MM.1S (cell line): ENCODE data around the gene DNAH10.

Source experiments
- DNase-seq: peaks from one replicate; pipeline ENCODE4 v3.0.0-alpha.2; 2015
- H2AFZ ChIP-seq: fragments of 300-600 bp; sonication (generic); 2 replicates; pipeline ENCODE4 v1.6.0; 2016; ENCODE audit warnings: antibody characterized with exemption, low read length
- H3F3A ChIP-seq: fragments of 300-600 bp; sonication (generic); 2 replicates; pipeline ENCODE4 v1.6.1; 2016; ENCODE audit warnings: mild to moderate bottlenecking, antibody characterized with exemption, low read length, moderate library complexity, mixed read lengths; ENCODE audit not compliant: insufficient read depth
- H3K27ac ChIP-seq: fragments of 300-600 bp; sonication (generic); 2 replicates; pipeline ENCODE4 v1.5.1; 2016; ENCODE audit warnings: mild to moderate bottlenecking, low read length
- H3K27me3 ChIP-seq: fragments of 300-600 bp; sonication (generic); replicated peaks from 2 replicates; pipeline ENCODE4 v1.6.0; 2016; ENCODE audit warnings: low read length; ENCODE audit not compliant: insufficient read depth
- H3K36me3 ChIP-seq: fragments of 300-600 bp; sonication (generic); replicated peaks from 2 replicates; pipeline ENCODE4 v1.6.1; 2016; ENCODE audit warnings: mild to moderate bottlenecking, low read length, mixed read lengths; ENCODE audit not compliant: insufficient read depth
- H3K4me1 ChIP-seq: fragments of 300-600 bp; sonication (generic); 2 replicates; pipeline ENCODE4 v1.6.1; 2016; ENCODE audit warnings: low read length, mixed read lengths
- H3K4me2 ChIP-seq: fragments of 300-600 bp; sonication (generic); 2 replicates; pipeline ENCODE4 v1.6.0; 2016; ENCODE audit warnings: low read depth, low read length
- H3K4me3 ChIP-seq: fragments of 300-600 bp; sonication (generic); 2 replicates; pipeline ENCODE4 v1.5.1; 2016; ENCODE audit warnings: low read length, mixed read lengths
- H3K79me2 ChIP-seq: fragments of 300-600 bp; sonication (generic); 2 replicates; pipeline ENCODE4 v1.6.1; 2016; ENCODE audit warnings: mixed run types, low read length, mixed read lengths
- H3K9ac ChIP-seq: fragments of 300-600 bp; sonication (generic); 2 replicates; pipeline ENCODE4 v1.6.1; 2016; ENCODE audit warnings: low read length, mixed read lengths
- H3K9me2 ChIP-seq: fragments of 300-600 bp; sonication (generic); replicated peaks from 2 replicates; pipeline ENCODE4 v1.6.1; 2016; ENCODE audit warnings: mild to moderate bottlenecking, low read length, mixed read lengths; ENCODE audit not compliant: insufficient read depth
- H3K9me3 ChIP-seq: fragments of 300-600 bp; sonication (generic); replicated peaks from 2 replicates; pipeline ENCODE4 v1.6.1; 2016; ENCODE audit warnings: mild to moderate bottlenecking, low read length, mixed read lengths; ENCODE audit not compliant: insufficient read depth
- H4K20me1 ChIP-seq: fragments of 300-600 bp; sonication (generic); 2 replicates; pipeline ENCODE4 v1.6.1; 2016; ENCODE audit warnings: mild to moderate bottlenecking, low read length, moderate library complexity, mixed read lengths; ENCODE audit not compliant: insufficient read depth
- EZH2 ChIP-seq: fragments of 300-600 bp; sonication (generic); optimal IDR thresholded peaks from 2 replicates; pipeline ENCODE3; 2017; ENCODE audit warnings: low read depth, mild to moderate bottlenecking, antibody characterized with exemption, low read length, mixed read lengths
- EZH2phosphoT487 ChIP-seq: fragments of 300-600 bp; sonication (generic); IDR thresholded peaks from 2 replicates; pipeline ENCODE4 v1.6.1; 2018; ENCODE audit warnings: antibody characterized with exemption, low read length
- TF ChIP-seq, protein P1 (sequence below): fragments of 300-600 bp; sonication (generic); IDR thresholded peaks from 2 replicates; pipeline ENCODE4 v1.5.1; 2016; ENCODE audit warnings: antibody characterized with exemption, low read length, mixed read lengths

The DNAH10 gene

DNA sequence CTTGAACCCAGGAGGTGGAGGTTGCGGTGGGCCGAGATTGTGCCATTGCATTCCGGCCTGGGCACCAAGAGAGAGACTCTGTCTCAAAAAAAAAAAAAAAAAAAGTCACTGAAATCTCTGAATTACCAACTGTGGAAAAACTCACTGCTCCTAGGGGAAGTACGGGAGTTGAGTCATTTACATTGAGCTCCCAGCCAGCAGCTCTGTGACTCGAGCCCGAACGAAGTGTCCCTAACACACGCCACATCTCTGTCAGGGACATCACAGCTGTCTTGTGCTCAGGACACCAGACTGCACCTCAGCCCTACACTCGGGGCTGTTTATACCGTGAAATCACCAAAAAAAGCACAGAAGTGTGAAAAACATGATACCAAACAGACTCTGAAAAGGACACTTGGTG lies 28.9 kb upstream of the DNAH10 start:
- Histone ChIP-seq H3K4me1 (no peaks in the 10 kb centered on the region), H4K20me1 (no peaks in the 10 kb centered on the region), H3K27me3 (no peaks in the 10 kb centered on the region), H2AFZ (no peak overlapping the region), H3K9ac (no peak overlapping the region), H3K4me2 (no peak overlapping the region), H3F3A (no peaks in the 10 kb centered on the region), H3K9me3 (no peaks in the 10 kb centered on the region), H3K79me2 (no peaks in the 10 kb centered on the region), H3K36me3 (no peaks in the 10 kb centered on the region), H3K27ac (no peak overlapping the region), H3K4me3 (no peak overlapping the region), H3K9me2 (no peaks in the 10 kb centered on the region)
- no peak for DNase-seq
- TF ChIP-seq, protein P1, sequence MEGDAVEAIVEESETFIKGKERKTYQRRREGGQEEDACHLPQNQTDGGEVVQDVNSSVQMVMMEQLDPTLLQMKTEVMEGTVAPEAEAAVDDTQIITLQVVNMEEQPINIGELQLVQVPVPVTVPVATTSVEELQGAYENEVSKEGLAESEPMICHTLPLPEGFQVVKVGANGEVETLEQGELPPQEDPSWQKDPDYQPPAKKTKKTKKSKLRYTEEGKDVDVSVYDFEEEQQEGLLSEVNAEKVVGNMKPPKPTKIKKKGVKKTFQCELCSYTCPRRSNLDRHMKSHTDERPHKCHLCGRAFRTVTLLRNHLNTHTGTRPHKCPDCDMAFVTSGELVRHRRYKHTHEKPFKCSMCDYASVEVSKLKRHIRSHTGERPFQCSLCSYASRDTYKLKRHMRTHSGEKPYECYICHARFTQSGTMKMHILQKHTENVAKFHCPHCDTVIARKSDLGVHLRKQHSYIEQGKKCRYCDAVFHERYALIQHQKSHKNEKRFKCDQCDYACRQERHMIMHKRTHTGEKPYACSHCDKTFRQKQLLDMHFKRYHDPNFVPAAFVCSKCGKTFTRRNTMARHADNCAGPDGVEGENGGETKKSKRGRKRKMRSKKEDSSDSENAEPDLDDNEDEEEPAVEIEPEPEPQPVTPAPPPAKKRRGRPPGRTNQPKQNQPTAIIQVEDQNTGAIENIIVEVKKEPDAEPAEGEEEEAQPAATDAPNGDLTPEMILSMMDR: no peak
- no peak for TF ChIP-seq EZH2phosphoT487
- TF ChIP-seq EZH2: no peak

DNA sequence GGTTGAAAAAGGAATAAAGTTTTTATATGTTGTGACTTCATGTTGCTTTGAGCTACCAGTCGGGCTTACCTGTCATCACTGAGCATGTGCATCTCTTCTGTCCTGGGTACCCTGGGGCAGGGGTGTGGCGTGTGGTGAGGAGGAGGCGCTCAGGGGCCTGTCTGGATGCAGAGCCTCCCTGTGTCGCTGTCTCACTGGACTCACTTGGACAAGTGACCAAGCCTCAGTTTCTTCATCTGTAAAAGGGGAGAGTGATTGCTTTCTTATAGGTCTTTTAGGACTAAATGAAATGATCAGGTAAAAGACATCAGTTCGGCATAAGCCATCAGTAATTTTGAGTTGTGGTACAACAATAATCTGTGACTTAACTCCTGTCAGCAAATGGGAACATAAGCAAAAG lies 27.8 kb upstream of the DNAH10 start:
- Histone ChIP-seq H3K4me1 (no peaks in the 10 kb centered on the region), H3K9me3 (no peaks in the 10 kb centered on the region), H3K36me3 (no peaks in the 10 kb centered on the region), H3K27me3 (no peaks in the 10 kb centered on the region), H3F3A (no peaks in the 10 kb centered on the region), H3K4me2 (no peak overlapping the region), H3K4me3 (no peak overlapping the region), H2AFZ (no peak overlapping the region), H4K20me1 (no peaks in the 10 kb centered on the region), H3K79me2 (no peaks in the 10 kb centered on the region), H3K27ac (no peak overlapping the region), H3K9ac (no peak overlapping the region), H3K9me2 (no peaks in the 10 kb centered on the region)
- TF ChIP-seq EZH2phosphoT487 (no peak), EZH2 (no peak)
- TF ChIP-seq, protein P1: no peak
- no peak for DNase-seq

DNA sequence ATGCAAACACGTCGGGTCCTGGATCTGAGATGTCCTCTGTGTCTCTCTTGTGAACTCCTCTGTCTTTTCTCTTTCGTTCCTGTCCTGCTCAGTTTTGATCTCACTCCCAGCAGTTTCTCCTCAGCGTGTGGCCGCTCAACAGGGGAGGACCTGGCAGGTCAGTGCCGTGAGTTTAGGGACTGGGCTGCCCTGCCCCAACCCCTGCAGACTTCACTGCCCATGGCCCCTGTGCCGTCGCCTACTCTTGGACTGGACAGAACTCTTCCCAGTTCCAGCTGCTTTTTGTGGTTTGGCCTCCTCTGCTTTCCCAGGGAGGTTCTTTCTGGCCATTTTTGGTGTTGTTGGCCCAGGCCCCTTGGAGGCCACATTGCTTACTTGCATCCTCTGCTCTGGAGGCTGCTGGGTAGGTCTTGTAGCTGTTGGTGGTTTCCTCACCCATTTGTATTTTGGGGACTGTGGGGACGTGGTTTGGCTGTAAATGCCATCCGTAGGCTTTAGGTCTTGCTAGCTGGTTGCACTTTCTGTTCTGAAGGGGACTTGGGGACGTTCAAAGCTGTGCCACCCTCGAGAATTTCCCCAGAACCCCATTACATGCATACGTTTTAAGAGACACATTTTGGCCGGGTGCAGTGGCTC lies 20.0 kb upstream of the DNAH10 start:
- no peak overlapping the region for H3K27ac ChIP-seq
- no peaks in the 10 kb centered on the region for H3K36me3 ChIP-seq

More for the DNA sequence above, 20.0 kb upstream of the DNAH10 start:
- H2AFZ ChIP-seq: no peak overlapping the region
- H3K9ac ChIP-seq: no peak overlapping the region
- H3K27me3 ChIP-seq: no peaks in the 10 kb centered on the region
- no peaks in the 10 kb centered on the region for H3K4me1 ChIP-seq
- H3K79me2 ChIP-seq: no peaks in the 10 kb centered on the region
- H4K20me1 ChIP-seq: no peaks in the 10 kb centered on the region
- no peaks in the 10 kb centered on the region for H3K9me2 ChIP-seq
- no peak for DNase-seq
- TF ChIP-seq EZH2phosphoT487: no peak
- TF ChIP-seq, protein P1: no peak
- no peak for TF ChIP-seq EZH2
- no peak overlapping the region for H3K4me2 ChIP-seq
- H3F3A ChIP-seq: no peaks in the 10 kb centered on the region
- no peaks in the 10 kb centered on the region for H3K9me3 ChIP-seq
- H3K4me3 ChIP-seq: no peak overlapping the region
